ENCODE measurements around the gene TFIP11.

DNA sequence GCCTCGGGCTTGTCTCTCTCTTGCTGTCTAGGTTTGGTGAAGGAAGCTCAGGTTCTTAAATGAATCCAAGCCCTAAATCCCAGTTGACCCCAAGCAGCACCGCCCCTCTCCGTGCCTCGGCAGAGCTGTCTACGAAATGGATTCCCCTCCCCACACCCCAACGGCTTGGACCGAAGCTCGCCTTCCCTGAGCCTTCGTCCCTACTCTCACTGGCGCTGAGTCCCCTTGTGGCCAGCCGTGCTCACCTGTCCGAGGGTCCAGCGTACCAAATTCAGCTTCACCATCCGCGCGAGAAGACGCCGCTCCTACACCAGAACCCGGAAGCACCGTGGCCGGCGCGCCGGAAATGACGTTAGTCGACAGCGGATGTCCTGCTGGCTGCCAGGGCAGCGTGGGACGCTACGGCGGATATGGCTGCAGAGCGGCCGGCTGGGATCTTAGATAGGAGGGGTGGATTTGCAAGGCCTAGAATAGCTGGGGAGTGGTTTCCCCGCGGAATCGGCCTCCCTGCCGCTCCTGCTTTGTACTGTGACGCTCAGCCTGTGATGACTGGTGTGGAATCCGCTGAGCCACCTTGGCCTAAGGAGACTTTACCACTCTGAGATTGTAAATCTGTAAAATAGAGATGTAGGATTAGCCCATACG, at the start of gene TFIP11:
- TF ChIP-seq, protein P1, sequence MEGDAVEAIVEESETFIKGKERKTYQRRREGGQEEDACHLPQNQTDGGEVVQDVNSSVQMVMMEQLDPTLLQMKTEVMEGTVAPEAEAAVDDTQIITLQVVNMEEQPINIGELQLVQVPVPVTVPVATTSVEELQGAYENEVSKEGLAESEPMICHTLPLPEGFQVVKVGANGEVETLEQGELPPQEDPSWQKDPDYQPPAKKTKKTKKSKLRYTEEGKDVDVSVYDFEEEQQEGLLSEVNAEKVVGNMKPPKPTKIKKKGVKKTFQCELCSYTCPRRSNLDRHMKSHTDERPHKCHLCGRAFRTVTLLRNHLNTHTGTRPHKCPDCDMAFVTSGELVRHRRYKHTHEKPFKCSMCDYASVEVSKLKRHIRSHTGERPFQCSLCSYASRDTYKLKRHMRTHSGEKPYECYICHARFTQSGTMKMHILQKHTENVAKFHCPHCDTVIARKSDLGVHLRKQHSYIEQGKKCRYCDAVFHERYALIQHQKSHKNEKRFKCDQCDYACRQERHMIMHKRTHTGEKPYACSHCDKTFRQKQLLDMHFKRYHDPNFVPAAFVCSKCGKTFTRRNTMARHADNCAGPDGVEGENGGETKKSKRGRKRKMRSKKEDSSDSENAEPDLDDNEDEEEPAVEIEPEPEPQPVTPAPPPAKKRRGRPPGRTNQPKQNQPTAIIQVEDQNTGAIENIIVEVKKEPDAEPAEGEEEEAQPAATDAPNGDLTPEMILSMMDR (IDR thresholded peaks at IDR 0.05), result no peak
- no peak for TF ChIP-seq EZH2 (IDR thresholded peaks at IDR 0.05; ENCODE audit: borderline replicate concordance, insufficient read depth, low read depth, low read length, poor library complexity, severe bottlenecking)

All from B cell (primary cell).